SU-DHL-6 (cell line): ENCODE data around the gene ARHGAP26.

Experiments
- CTCF ChIP-seq: fragments of 200-600 bp; sonication (generic); IDR thresholded peaks from one replicate; pipeline ENCODE4 v1.5.1; 2017; ENCODE audit warnings: antibody characterized with exemption, mild to moderate bottlenecking, low read length, moderate library complexity; ENCODE audit not compliant: insufficient read depth, poor library complexity, severe bottlenecking
- EZH2phosphoT487 ChIP-seq: fragments of 200-600 bp; sonication (generic), shearing (Covaris generic); conservative IDR thresholded peaks from 2 replicates; pipeline ENCODE4 v1.6.1; 2018; ENCODE audit warnings: mild to moderate bottlenecking, antibody characterized with exemption, low read length, moderate library complexity, mixed read lengths

DNA sequence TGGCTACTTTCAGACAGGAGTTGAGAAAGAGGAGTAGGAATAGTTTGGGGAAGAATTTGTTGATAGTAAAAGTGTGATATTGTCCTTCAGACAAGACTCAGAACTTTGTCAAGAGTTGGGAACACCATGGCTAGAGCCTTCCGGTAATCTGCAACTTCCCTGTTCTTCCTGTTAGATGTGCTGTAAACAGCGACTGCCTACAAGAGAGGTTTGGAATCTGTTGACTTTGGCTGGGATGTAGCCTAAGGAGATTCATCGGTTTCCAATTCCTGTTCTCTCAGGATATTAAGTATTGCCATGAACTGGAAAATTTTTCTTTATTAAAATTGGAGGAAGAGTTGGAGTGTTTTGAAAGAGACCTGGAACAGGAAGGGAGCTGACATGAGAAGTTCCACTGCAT is 43.9 kb downstream of the ARHGAP26 start:
- TF ChIP-seq CTCF = no peak
- no peak for TF ChIP-seq EZH2phosphoT487
